ENCODE results near the gene MAD1L1.

- no peak for TF ChIP-seq HOXA7 (CRISPR knock-in tag; IDR thresholded peaks at IDR 0.05; ENCODE audit: borderline replicate concordance)
- no peak for TF ChIP-seq ZBTB7A (tag by site-specific recombination; IDR thresholded peaks at IDR 0.05; ENCODE audit: low read depth)
- no peak for TF ChIP-seq CTCF (tag by site-specific recombination; IDR thresholded peaks at IDR 0.05)
- TF ChIP-seq ZNF707 (tag by site-specific recombination; IDR thresholded peaks at IDR 0.05): no peak
- no peak for TF ChIP-seq ZNF768 (tag by site-specific recombination; IDR thresholded peaks at IDR 0.05)
- no peak for TF ChIP-seq ZNF530 (tag by site-specific recombination; IDR thresholded peaks at IDR 0.05; ENCODE audit: low read depth)
- TF ChIP-seq GLI4 (tag by site-specific recombination; IDR thresholded peaks at IDR 0.05): no peak
- TF ChIP-seq PATZ1 (tag by site-specific recombination; IDR thresholded peaks at IDR 0.05): no peak
Observed at GRCh38 chr7:2159176-2159520, 73.6 kb downstream of the MAD1L1 start.

Data from HEK293 (cell line).